ENCODE data around the gene BORCS5. TPM values are rescaled to one million over a fixed set of nuclear protein-coding genes. Genes with fewer than 3 reads are reported as not detected.
"Not testable (repeated sequence)": the region's sequence is repeated elsewhere in the genome, so short reads cannot be mapped to it uniquely, and the experiment has no call there.

Gene BORCS5
- polyA plus RNA-seq, 4 donors: 2.2 to 7.5 (median 5.5) TPM

DNA sequence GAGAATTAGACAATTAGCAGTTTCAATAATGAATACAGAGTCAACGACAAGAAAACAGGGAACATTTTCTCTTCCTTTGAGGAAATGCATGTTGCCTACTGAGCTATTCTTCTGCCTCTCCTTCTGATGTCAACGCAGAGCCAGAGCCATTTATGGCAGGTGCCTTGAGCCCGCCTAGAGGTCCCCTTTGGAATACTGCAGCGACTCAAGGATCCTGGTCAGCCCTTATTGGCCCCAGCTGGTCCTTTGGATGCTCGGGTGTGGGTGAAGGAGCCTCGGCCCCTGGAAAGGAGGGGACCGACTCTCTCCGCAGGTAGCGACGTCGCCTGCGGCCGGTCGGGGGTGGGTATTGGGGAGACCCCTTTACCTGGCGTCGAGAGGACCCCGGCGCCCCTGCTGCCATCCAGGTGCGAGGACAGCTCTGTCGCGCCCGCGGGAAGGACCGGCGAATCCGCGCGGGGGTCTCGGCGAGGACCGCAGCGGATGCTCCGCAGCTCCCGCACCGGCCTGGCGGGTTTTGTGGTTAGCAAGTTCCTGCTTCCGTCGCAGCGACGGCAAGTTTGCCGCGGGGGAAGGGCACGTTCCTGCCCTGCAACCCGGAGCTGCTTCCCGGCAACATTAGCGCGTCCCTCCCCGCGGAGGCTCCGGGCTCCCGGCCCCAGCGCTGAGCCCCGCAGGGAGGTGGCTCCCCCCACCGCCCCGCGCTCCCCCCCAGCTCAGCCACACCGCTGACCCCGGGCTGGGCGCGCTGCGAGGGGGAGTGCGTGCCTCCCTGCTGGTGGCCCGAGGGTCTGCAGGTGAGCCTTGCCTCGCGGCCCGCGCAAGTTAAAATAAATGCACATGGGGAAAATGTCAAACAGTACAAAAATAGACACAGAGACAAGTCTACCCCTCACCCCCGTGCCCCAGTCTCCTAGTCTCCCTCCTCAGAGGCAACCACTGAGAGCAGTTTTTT lies 6.9 kb upstream of the BORCS5 start, which contains the start of gene MANSC1:
Gene MANSC1, minus strand, starts transcription at position 532 of the 955 bp plus-strand sequence. CDS start 6,928 bp downstream, outside the sequence.
- H3K4me3 ChIP-seq (ENCODE audit: low read depth in 1 of 3, low read length in 3 of 3): peak within 1 kb of the TSS; percentile 67 to 93 (median 74)
- DNase-seq: peak; percentile 77 to 87
- 1% methylated on average over 62 to 68 of the region's 68 CpGs for WGBS, 3 donors
- peaks cover 0 to 6% (median 0%) of the 10 kb centered on the region in 3 donors for H3K36me3 ChIP-seq (ENCODE audit: control insufficient read depth in 3 of 3, insufficient read depth in 2 of 3, low read depth in 1 of 3, low read length in 3 of 3)
- no peaks in the 10 kb centered on the region for H3K9me3 ChIP-seq (ENCODE audit: control insufficient read depth in 2 of 2, insufficient read depth in 1 of 2, low read depth in 1 of 2, low read length in 1 of 2)
- H3K27ac ChIP-seq (ENCODE audit: low read depth in 1 of 3, low read length in 2 of 3): peak within 1 kb of the TSS; percentile 80 to 94 (median 88)
- H3K4me1 ChIP-seq (ENCODE audit: control insufficient read depth in 3 of 3, insufficient read depth in 2 of 3, low read depth in 1 of 3, low read length in 2 of 3): peaks cover 0 to 24% (median 0%) of the 10 kb centered on the region in 3 donors
- H3K27me3 ChIP-seq (ENCODE audit: control insufficient read depth in 3 of 3, insufficient read depth in 3 of 3, low read length in 3 of 3): no peaks in the 10 kb centered on the region
- FAIRE-seq: no peak

GRCh38 chr12:12350868-12351463 lies 5.9 kb upstream of the BORCS5 start:
- no peaks in the 10 kb centered on the region for H3K9me3 ChIP-seq (ENCODE audit: control insufficient read depth in 2 of 2, insufficient read depth in 1 of 2, low read depth in 1 of 2, low read length in 1 of 2)
- DNase-seq (peak; percentile 82 to 83), FAIRE-seq (no peak)
- H3K36me3 ChIP-seq (ENCODE audit: control insufficient read depth in 3 of 3, insufficient read depth in 2 of 3, low read depth in 1 of 3, low read length in 3 of 3): peaks cover 0 to 6% (median 0%) of the 10 kb centered on the region in 3 donors
- H3K4me3 ChIP-seq (ENCODE audit: low read depth in 1 of 3, low read length in 3 of 3): no peak overlapping the region
- H3K4me1 ChIP-seq (ENCODE audit: control insufficient read depth in 3 of 3, insufficient read depth in 2 of 3, low read depth in 1 of 3, low read length in 2 of 3): peaks cover 0 to 24% (median 0%) of the 10 kb centered on the region in 3 donors
- 15 to 62% (median 38%) methylated on average over 3 of the region's 3 CpGs for WGBS, 3 donors
- no peaks in the 10 kb centered on the region for H3K27me3 ChIP-seq (ENCODE audit: control insufficient read depth in 3 of 3, insufficient read depth in 3 of 3, low read length in 3 of 3)
- H3K27ac ChIP-seq (ENCODE audit: low read depth in 1 of 3, low read length in 2 of 3): peak overlapping the region in 2 of 3 donors; percentile 82 to 94

- H3K27me3 ChIP-seq (ENCODE audit: control insufficient read depth in 3 of 3, insufficient read depth in 3 of 3, low read length in 3 of 3); H3K4me3 ChIP-seq (ENCODE audit: low read depth in 1 of 3, low read length in 3 of 3); H3K9me3 ChIP-seq (ENCODE audit: control insufficient read depth in 2 of 2, insufficient read depth in 1 of 2, low read depth in 1 of 2, low read length in 1 of 2); DNase-seq; FAIRE-seq; H3K36me3 ChIP-seq (ENCODE audit: control insufficient read depth in 3 of 3, insufficient read depth in 2 of 3, low read depth in 1 of 3, low read length in 3 of 3): not testable (repeated sequence)
- Histone ChIP-seq H3K27ac (ENCODE audit: low read depth in 1 of 3, low read length in 2 of 3) (peak overlapping the region in 2 of 3 donors; percentile 74 to 94), H3K4me1 (ENCODE audit: control insufficient read depth in 3 of 3, insufficient read depth in 2 of 3, low read depth in 1 of 3, low read length in 2 of 3) (peaks cover 0 to 28% (median 0%) of the 10 kb centered on the region in 3 donors)
- 78 to 88% (median 85%) methylated on average over 19 of the region's 19 CpGs for WGBS, 3 donors
Measured at GRCh38 chr12:12351468-12352185, 5.3 kb upstream of the BORCS5 start.

- 90% methylated on average over 1 of the region's 1 CpG for WGBS, 3 donors
- Histone ChIP-seq H3K9me3 (ENCODE audit: control insufficient read depth in 2 of 2, insufficient read depth in 1 of 2, low read depth in 1 of 2, low read length in 1 of 2) (no peaks in the 10 kb centered on the region), H3K4me1 (ENCODE audit: control insufficient read depth in 3 of 3, insufficient read depth in 2 of 3, low read depth in 1 of 3, low read length in 2 of 3) (peaks cover 0 to 35% (median 0%) of the 10 kb centered on the region in 3 donors), H3K36me3 (ENCODE audit: control insufficient read depth in 3 of 3, insufficient read depth in 2 of 3, low read depth in 1 of 3, low read length in 3 of 3) (no peaks in the 10 kb centered on the region), H3K27ac (ENCODE audit: low read depth in 1 of 3, low read length in 2 of 3) (no peak overlapping the region), H3K27me3 (ENCODE audit: control insufficient read depth in 3 of 3, insufficient read depth in 3 of 3, low read length in 3 of 3) (no peaks in the 10 kb centered on the region), H3K4me3 (ENCODE audit: low read depth in 1 of 3, low read length in 3 of 3) (no peak overlapping the region)
- DNase-seq (no peak), FAIRE-seq (no peak)
Measured at GRCh38 chr12:12353276-12353675, 3.6 kb upstream of the BORCS5 start.

- Histone ChIP-seq H3K4me3 (ENCODE audit: low read depth in 1 of 3, low read length in 3 of 3) (no peak overlapping the region), H3K36me3 (ENCODE audit: control insufficient read depth in 3 of 3, insufficient read depth in 2 of 3, low read depth in 1 of 3, low read length in 3 of 3) (no peaks in the 10 kb centered on the region), H3K27me3 (ENCODE audit: control insufficient read depth in 3 of 3, insufficient read depth in 3 of 3, low read length in 3 of 3) (no peaks in the 10 kb centered on the region), H3K9me3 (ENCODE audit: control insufficient read depth in 2 of 2, insufficient read depth in 1 of 2, low read depth in 1 of 2, low read length in 1 of 2) (no peaks in the 10 kb centered on the region), H3K27ac (ENCODE audit: low read depth in 1 of 3, low read length in 2 of 3) (no peak overlapping the region), H3K4me1 (ENCODE audit: control insufficient read depth in 3 of 3, insufficient read depth in 2 of 3, low read depth in 1 of 3, low read length in 2 of 3) (peaks cover 0 to 40% (median 2%) of the 10 kb centered on the region in 3 donors)
- FAIRE-seq (no peak), DNase-seq (no peak)
- WGBS, 3 donors: 72 to 82% (median 74%) methylated on average over 5 of the region's 5 CpGs
Measured at GRCh38 chr12:12353807-12354206, 3.1 kb upstream of the BORCS5 start.

DNA sequence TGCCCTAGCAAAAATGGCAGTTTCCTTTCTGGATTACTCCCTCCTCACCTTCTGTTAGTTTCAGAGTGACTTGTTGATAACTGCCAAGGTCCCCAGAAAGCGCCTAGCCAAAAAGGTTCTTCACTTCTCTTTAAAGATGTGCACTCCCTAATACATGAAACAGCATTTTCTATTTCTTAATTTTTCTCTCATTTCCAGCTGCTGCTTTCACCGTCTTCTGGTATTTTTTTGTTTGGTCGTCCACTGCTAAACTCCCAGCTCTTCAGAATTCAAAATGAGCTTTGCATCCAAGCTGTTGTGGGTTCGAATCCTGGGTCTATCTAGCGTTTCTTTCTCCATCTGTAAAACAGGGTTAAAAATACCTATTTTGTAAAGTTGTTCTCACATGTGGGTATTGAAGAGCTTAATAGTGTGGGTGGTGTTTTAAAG lies 397 bp upstream of the BORCS5 start:
- peak overlapping the region; percentile 92 to 99 (median 98) for H3K27ac ChIP-seq (ENCODE audit: low read depth in 1 of 3, low read length in 2 of 3)
- no peaks in the 10 kb centered on the region for H3K9me3 ChIP-seq (ENCODE audit: control insufficient read depth in 2 of 2, insufficient read depth in 1 of 2, low read depth in 1 of 2, low read length in 1 of 2)
- FAIRE-seq: no peak
- H3K27me3 ChIP-seq (ENCODE audit: control insufficient read depth in 3 of 3, insufficient read depth in 3 of 3, low read length in 3 of 3): no peaks in the 10 kb centered on the region
- no peak for DNase-seq
- H3K36me3 ChIP-seq (ENCODE audit: control insufficient read depth in 3 of 3, insufficient read depth in 2 of 3, low read depth in 1 of 3, low read length in 3 of 3): no peaks in the 10 kb centered on the region
- 31 to 33% (median 31%) methylated on average over 5 of the region's 5 CpGs for WGBS, 3 donors
- peak overlapping the region in 2 of 3 donors; percentile 74 to 84 for H3K4me3 ChIP-seq (ENCODE audit: low read depth in 1 of 3, low read length in 3 of 3)
- H3K4me1 ChIP-seq (ENCODE audit: control insufficient read depth in 3 of 3, insufficient read depth in 2 of 3, low read depth in 1 of 3, low read length in 2 of 3): peaks cover 0 to 33% (median 4%) of the 10 kb centered on the region in 3 donors

- H3K36me3 ChIP-seq (ENCODE audit: control insufficient read depth in 3 of 3, insufficient read depth in 2 of 3, low read depth in 1 of 3, low read length in 3 of 3): peaks cover 0 to 4% (median 0%) of the 10 kb centered on the region in 3 donors
- DNase-seq (peak; percentile 41 to 44), FAIRE-seq (no peak)
- peak overlapping the region; percentile 92 to 99 (median 98) for H3K27ac ChIP-seq (ENCODE audit: low read depth in 1 of 3, low read length in 2 of 3)
- no peaks in the 10 kb centered on the region for H3K9me3 ChIP-seq (ENCODE audit: control insufficient read depth in 2 of 2, insufficient read depth in 1 of 2, low read depth in 1 of 2, low read length in 1 of 2)
- WGBS, 3 donors: 2 to 11% (median 4%) methylated on average over 10 of the region's 10 CpGs
- H3K4me3 ChIP-seq (ENCODE audit: low read depth in 1 of 3, low read length in 3 of 3): peak overlapping the region; percentile 74 to 84 (median 80)
- no peaks in the 10 kb centered on the region for H3K27me3 ChIP-seq (ENCODE audit: control insufficient read depth in 3 of 3, insufficient read depth in 3 of 3, low read length in 3 of 3)
- peaks cover 0 to 31% (median 4%) of the 10 kb centered on the region in 3 donors for H3K4me1 ChIP-seq (ENCODE audit: control insufficient read depth in 3 of 3, insufficient read depth in 2 of 3, low read depth in 1 of 3, low read length in 2 of 3)
Measured at GRCh38 chr12:12357719-12358461, 1.0 kb downstream of the BORCS5 start.

Data from small intestine (tissue), 7 donors.